Activated T-helper 1 cell treated with anti-CD3 and anti-CD28 coated beads, Interleukin-2, amount 50 U/mL, for 16 hours (primary cell): ENCODE data around the gene SLC23A2.

Experiments used
- DNase-seq, 2 donors: peaks; one replicate each; pipeline ENCODE4 v3.0.0-alpha.2; 2020; ENCODE audit warnings: low read depth in 1 of 2, low spot score in 1 of 2

SLC23A2 gene

DNA sequence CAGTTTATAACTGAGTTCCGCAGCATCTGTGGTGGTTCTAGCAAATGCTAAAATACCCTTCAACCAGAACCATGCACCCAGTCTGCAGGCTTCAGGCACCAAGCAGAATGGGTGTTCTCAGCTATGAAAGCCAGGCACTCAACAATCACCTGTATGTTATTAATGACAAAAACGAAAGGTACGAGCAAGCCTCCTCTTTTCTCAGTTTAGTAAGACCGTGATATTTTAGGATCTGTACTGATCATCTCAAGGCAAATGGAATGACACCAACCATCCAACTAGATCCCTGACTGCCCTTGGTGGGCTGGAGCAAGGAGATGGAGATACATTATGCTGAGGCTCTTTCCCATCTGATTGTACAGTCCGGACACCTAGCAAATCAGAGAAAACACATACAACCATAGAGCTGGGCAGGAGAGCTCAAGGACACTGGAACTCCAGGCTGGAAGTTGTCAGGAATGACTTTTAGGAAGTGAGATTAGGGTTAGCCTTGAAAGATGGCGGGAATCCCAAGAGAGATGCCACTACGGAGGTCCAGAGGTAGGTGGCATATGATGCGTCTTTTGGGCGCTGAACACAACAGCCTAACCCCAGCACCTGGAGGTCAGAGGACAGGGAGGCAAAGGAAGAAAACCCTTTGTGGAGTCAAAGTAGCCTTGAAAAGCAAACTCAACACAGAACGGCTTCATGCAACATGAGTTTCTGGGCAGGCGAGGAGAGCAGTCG, 33.4 kb downstream of the SLC23A2 start:
- no peak for DNase-seq

DNA sequence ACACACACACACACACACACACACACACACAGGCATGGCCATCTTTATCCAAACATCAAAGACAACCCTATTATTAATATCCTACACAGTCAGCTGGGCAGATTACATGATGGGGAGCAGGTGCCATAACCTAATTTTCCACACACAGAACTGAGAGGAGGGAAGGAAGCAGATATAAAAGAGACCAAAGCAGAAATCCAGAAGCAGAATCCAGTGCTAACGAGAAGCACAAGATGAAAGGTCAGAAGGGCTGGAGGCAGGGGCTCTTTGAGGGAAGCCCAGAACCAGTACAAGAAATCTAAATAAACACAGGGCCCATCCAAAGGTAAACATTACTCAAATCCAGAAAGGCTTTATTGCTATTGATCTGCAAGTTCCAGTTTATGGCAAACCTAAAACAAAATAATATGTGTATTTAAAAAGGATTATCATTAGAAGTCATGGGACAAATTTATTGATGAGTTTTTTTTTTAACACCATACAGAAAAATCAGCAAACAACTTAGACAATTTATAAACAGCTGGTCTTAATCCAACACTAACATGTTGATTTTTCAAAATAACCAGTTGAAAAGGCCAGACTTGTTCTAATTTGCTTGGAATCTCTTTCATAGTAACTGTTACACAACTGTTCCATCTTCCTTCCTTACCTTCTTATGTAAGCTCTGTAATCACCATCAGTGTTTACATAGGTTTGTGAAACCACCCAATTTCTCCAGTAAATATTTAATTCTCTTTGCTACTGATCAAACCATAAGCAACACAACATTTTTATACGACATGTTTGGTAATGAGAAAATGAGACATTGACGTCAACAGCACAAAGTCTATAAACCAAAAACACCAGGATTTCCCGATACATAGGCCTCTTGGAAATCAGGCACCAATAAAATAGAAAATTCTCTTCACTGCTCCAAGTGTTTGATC, 34.2 kb downstream of the SLC23A2 start:
- DNase-seq, result no peak

DNA sequence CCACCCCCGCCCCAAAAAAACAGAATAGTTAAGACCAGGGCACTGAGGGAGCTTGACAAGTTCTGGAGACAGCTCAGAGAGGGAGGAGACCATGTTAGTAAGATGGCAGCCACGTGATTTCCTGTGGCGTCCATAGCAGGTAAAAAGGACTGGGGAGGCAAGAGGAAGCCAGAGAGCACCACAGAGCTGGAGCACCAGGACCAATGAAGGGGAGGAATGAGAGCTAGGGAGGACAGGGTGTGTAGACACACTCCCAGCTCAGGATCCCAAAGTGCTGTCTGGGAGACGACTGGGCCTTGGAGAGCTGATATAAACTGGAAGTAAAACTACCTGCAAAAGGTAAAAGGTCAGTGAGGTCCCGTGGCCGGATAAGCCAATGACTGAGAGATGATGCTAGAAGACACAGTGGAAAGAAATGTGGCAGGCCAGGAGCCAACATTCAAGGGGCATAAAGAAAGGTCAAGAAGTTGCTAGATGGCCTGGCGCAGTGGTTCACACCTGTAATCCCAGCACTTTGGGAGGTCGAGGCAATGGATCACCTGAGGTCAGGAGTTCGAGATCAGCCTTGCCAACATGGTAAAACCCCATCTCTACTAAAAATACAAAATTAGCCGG, 39.0 kb downstream of the SLC23A2 start:
- no peak for DNase-seq

DNA sequence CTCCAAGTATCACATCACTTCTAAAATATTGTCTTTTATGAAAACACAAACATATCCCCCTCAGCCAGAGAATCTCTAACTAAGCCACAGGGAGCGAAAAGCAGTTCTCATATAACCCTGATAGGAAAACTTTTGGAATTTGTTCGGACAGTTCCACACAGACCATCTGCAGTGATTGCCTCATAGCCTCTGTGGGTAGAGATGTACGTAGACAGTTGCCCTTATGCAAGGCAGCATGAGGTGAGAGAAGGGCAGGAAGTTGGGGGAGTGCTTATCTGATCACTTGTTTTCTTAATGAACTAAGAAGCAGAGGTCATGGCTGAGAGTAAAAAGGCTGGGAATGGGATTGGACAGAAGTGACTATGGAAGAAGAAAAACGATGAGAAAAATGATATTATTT, 39.6 kb downstream of the SLC23A2 start:
- no peak for DNase-seq

DNA sequence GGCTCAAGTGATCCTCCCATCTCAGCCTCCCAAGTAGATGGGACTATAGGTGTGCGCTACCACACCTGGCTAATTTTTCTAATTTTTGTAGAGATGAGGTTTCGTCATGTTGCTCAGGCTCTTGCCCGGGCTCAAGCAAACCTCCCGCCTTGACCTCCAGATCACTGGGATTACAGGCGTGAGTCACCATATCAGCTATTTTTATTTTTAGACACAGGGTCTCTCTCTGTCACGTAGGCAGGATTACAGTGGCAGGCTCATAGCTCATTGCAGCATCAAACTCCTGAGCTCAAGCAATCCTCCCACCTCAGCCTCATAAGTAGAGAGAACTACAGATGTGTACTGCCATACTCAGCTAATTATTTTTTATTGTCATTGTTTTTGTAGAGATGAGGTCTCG, 41.7 kb downstream of the SLC23A2 start:
- no peak for DNase-seq

DNA sequence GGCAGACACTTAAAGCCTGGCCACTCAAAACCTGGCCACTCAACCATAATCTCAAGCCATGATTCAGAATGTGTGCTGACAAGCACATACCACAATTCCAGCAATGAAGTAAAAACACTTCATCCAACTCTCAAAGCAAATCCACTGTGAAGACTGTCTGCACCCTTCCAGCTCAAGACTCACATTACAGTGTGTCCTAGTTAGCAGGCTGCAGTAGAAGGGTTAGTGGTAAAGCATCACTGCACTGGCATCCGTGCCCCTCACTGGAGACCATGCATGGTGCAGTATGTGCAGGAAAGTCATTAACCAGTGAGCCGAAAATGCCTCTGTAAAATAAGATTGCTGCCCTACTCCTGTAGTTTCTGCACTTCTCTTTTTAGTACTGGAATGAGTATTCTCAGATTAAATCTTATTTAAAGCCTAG, 43.4 kb downstream of the SLC23A2 start:
- no peak for DNase-seq

DNA sequence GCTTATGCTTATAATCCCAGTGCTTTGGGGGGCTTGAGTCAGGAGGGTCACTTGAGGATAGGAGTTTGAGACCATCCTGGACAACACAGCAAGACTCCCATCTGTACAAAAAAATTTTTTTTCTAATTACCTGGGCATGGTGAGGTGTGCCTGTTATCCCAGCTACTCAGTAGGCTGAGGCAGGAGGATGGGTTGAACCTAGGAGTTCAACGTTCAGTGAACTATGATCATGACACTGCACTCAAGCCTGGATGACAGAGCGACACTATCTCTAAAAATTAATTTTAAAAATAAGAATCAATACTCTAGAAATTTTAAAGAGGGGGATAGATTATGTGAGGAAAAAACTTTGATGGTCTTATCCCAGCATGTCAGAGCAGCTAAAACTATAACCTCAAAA, 44.1 kb downstream of the SLC23A2 start:
- DNase-seq, result no peak

DNA sequence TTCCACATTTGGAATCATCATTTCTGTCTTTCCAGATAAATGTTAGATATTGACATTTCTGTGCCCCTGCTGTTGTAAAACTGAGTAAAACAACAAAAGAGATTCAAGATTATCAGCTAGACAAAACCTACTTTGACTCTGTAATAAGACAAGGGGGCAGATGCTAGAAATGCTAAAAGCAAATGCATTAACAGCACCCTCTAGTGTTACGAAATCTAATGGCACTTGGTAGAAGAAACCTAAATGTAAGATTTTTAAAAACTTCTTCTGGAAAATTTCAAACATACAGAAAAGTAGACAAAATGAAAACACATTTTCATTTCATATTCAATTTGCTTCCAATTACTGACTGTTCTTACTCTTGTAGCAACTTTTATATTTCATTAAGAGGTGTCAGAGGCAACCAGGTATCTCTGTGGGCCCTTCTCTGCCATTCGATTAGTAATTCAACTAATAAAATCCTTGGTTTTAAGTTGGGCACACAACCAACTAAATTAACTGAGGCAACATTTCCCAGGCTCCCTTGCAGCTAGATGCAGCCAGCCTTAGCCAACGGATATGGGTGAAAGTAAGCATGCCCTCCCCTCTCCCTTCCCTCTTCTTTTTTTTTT, 45.0 kb downstream of the SLC23A2 start:
- no peak for DNase-seq

DNA sequence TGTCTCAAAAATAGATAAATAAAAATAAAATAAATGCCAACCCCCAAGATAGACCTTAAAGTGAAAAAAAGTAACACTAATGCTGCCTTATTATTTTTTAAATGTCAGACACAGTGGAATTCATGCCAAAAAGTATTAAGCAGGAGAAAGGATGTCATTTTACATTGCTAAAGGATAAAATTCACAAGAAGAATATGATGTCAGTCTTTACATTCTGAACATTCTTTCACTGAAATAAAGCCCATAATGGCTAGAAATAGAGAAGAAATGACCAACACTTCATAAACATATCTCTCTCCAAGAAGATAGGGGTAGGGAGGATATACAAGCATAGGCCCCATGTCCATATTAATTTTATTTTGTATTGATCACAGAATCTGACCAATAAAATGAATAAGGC, 47.4 kb downstream of the SLC23A2 start:
- DNase-seq, result no peak

DNA sequence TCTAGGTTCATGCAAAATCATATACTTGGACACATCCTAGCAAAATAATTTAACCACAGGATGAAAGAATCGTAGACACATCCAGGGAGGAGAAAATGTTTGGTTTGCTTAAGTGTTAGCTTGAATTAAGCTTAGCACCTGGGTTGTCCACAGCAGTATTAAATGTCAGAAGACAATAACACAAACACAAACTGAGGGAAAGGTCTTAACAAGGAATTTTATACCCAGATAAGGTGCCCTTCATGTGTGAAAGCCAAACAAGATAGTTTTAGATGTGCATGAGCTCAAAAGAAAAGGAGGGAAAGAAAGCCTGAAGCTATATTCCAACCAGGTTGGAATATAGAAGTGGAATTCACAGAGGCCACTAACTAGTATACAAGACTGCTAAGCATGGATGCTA, 49.1 kb downstream of the SLC23A2 start:
- DNase-seq, result no peak

DNA sequence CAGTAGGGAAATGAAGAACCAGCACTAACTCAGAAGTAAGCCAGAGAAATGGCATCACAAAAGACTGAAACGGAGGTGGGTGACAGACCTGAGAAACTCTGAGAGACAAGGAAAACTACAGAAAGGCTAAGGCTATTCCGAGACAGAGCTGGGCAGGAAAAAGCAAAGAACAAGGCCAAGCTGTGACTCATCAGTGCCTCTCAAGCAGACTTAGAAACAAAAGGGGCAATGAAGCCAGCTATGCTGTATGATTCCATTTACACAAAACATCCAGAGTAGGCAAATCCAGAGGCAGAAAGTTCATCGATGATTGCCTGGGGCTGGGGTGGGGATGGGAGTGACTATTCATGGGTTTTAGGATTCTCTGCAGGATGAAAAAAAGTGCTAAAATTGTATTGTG, 50.0 kb downstream of the SLC23A2 start:
- DNase-seq, result no peak

DNA sequence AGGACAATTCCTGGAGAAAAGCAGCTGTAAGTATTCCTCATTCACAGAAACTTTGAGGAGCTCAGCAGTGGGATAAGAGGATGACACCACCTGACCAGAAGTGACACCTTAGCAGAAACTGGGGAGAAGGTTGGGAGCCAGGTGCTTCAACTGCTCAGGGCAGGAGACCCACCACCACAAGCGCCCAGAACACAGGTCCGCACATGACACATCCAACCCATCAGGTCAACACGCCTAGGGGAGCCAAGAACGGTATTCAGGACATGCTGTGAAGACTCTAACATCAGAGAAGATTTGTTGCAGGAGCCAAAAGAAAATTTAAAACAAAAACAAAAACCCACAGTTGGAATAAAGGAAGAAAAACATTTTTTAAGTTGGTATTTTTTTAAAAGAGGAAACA, 50.5 kb downstream of the SLC23A2 start:
- no peak for DNase-seq

DNA sequence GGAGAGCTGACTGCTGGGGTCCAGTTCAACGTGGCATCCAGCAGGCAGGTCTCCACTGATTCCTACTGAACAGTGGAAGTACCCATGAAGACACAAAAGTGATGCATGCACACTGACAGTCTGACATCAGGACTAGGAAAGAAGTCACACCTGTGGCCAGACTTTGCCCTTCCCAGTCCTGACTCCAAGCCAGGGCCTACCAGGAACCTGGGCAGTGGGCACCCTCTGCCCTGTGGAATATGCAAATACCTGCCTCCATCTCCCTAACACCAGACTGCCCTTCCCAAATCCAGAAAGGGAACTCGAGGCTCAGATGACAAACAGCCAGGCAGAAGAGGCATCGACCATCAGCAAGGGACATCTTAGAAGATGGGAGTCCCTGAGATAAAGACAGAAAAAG, 50.9 kb downstream of the SLC23A2 start:
- no peak for DNase-seq

DNA sequence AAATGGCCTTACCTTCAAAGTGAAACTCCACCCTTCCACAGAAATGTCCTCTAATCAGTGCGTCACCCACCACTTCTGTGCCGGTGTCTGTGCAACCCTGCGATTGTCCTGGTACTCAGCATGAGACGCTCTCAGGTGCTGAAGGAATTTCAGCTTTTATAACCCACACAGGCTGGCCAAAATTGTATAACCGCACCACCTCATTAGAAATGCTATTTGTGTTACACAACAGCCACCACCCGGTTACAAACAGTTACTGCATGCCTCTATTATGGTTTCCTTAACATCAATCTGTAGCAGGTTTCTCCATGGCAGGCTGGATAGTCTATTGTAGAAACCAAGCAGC, 51.5 kb downstream of the SLC23A2 start:
- DNase-seq, result no peak

DNA sequence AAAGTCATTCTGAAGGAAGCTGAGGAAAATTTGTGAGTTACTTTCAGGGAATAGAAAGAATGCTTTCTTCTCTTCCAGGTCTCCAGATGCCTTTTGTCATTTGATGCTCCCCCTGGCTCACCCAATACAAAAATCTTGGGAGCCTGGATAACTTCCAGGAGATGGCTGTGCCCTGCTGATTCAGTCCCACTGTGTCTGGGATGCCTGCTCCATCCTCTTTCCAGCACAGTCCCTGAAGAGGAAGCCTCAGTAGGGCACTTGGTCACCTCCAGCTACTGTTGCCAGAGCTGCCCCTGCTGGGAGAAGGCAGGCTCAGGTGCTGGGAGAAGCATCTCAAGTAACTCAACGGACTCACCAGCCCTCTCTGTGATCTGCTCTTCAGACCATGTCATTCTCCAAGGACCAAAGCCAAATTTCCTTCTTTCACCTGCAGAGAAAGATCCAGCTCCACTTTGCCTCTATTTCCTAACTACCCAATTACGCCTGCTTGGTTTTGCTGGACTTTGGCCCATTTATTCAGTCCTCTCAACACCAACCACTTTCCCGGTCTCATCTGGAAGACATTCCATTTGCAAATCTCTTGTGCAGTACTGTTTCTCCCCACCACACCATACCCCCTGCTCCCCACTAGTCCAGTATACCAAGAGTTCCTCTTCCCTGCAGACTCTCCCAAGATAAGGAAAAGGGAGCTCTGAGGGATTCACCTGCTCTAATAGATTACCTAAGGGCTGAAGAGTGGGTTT, 53.3 kb downstream of the SLC23A2 start:
- no peak for DNase-seq

DNA sequence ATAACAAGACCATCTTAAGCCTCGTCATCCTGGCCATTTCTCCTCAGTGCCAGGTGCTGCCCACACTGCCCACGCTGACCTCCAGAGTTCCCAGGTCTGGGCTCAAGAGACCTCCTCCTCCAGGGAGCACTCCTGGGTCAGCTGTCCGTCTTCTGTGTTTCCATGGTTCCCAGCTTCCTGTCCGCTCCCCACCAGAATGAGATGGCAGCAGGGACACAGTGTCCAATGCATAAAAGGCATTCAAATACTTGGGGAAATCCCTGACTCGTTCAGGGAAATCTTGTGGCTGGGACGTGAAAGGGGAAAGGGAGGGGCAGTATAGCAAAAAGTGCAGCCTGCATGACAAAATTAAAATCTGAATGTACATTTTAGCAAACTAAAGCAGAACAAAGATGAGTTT, 54.3 kb downstream of the SLC23A2 start:
- no peak for DNase-seq

DNA sequence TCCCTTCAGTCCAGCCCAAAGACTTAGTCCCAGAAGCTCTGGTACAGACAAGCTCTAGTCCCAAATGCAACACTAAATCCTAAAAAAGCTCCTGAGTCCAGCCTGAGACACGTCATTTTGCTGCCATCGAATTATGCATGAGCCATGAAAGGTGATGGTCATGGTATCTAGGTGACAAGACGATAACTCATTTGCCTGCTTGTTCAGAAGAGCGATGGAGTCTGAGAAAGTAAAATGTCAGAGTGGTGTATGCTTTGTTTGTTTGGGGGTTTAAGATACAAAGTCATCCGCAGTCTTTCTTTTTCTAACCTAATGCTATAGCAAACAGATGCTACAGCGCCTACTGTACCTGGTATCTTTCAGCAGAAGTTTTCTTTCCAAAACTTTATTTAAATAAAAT, 54.7 kb downstream of the SLC23A2 start:
- DNase-seq, result no peak

DNA sequence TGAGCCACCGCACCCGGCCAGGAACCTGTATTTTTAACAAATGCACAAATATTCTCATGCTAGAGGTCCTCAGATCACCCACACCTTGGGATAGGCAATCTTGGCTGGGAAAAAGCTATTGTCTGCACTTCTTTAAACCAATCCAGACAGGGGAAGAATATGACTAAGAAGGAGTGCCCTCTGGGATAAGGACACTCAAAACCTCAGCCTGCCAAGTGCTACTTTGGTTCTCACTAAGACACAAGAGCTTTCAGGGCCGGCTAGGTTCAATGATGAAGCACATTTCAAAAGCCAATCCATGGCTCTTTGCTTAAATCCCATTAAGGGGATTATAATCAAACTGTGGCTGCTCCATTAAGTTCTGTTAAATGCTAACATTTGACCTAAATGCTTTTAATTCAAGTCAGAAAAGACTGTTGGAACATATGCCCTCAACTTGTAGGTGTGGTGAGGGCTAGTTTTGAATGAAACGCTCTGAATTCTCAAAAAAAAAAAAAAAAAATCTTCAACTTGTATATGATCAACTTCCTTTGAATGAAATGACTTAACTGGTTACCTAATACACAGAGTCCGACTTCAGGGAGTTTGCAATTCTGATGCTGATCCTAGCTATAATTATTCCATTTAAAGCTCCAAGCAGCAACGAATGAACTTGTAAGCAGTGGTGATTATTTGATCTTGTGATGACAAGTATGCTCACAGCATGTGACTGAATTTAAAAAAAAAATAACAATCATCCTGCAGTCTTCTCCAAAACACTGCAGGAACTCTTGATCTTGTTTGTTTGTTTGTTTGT, 56.6 kb downstream of the SLC23A2 start:
- no peak for DNase-seq

DNA sequence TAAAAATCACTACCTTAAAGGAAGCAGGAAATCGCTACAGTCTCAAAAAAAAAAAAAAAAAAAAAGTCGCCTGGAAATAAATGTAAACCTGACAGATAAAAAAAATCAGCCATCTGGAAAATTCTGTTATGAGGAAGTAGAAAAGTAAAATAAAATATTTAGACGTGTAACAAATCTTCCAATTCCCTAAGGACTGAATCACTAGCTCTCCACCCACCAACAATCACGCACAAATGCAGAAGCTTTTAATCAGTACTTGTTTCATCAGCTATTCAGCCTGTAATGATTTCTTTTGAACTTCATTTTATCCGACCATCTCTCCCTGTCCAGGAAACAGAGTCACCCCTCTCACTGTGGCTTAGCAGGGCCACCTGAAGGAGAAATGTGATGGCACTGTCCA, 59.0 kb downstream of the SLC23A2 start:
- DNase-seq, result no peak
